ENCODE data around the gene PLP2.
"Not testable (repeated sequence)": the region's sequence is repeated elsewhere in the genome, so short reads cannot be mapped to it uniquely, and the experiment has no call there.

Gene PLP2

GRCh38 chrX:49163555-49164419, 7.9 kb upstream of the PLP2 start:
- peak; percentile 86 to 89 for DNase-seq

GRCh38 chrX:49164589-49165360, 6.9 kb upstream of the PLP2 start:
- DNase-seq, result no peak

DNA sequence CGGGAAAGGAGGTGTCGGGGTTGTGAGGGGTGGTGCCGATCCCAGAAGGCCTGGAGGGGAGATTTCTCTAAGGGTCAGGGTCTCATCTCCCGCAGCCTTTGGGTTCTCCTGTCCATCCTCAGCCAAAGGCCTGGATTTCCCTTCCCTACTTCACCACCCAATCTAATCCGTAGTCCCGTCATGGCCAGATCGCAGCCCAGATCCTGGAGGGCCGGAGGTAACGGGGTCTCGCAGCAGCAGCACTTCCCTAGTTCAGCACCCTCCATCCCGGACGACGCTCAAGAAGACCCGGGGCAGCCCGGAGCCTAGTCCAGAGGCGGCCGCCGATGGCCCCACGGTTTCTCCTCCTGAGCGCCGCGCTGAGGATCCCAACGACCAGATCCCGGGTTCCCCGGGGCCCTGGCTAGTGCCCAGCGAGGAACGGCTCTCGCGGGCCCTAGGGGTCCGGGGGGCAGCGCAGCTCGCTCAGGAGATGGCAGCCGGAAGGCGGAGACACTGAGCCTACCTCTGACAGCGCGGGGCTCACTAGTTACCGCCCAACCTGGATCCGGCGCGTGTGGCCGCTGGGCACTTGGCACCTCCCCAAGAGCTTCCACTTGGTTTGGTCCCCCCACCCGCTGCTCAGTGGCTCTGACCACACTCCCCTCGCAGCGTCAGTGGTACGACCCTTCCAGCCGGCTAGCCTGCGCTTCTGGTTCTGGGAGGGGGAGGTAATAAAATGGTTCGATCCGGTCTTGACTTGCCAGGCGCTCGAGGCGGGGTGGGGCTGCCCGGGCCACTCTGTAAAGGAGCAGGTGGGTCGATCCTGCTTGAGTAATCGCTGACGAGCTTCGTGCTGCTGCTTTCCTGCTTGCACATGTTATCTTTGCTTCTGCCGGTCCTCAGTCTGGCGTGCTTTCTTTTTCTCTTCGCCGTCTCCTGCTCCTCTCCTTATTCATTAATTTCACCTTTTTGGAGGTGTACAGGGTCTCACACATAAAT, 5.5 kb upstream of the PLP2 start:
- peak; percentile 81 to 83 for DNase-seq

- DNase-seq, result peak; percentile 64 to 75
These were observed 4.6 kb upstream of the PLP2 start for GRCh38 chrX:49166914-49167739.

GRCh38 chrX:49167740-49168108, 4.0 kb upstream of the PLP2 start:
- no peak for DNase-seq

DNA sequence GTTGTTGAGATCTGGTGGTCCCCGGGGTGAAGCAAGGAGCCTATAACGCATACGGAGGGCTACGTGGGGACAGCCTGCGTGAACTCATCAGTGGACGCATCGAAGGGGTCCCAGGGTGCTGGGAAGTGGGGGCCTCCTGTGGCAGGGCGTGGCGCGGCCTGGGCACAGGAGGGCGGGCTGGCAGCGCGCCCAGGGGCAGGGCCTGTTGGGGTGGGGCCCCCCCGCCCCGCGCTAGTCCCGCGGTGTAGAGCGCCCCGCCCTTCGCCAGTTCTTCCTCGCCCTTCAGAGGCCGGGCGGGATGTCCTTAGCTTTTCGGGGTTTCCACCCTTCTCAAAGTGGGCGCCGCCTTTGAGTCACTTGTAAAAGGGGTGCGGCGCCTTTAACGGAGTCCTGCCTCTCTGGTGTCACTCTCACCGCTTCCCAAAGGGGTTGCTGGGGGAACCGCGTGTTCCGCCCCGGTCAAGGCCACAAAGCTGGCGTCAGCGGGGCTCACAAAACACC, 632 bp downstream of the PLP2 start:
- DNase-seq, result peak; percentile 75

- not testable (repeated sequence) for DNase-seq
These were observed 1.8 kb downstream of the PLP2 start for GRCh38 chrX:49173544-49173943.

DNA sequence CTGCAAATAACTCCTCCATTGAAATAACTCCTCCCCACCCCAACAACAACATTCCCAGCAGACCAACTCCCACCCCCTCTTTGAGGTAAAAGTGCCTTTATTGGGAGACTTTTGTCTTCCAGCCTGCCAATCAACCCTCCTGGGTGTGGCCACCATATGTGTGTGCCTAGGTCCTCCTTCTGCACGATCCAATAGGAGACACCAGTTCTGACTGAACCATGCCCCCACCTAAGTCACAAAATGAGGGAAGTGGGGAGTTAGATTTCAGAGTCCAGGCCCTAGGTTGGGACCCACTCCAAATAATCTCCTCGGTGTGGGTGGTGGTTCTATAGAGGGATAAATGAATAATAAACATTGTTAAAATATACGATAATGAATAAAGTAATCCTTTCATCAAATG, 3.0 kb downstream of the PLP2 start:
- DNase-seq, result no peak

- no peak for DNase-seq
These were observed 4.0 kb downstream of the PLP2 start for GRCh38 chrX:49175435-49176274.

- peak in 1 of 2 donors; percentile 50 for DNase-seq
These were observed 5.0 kb downstream of the PLP2 start for GRCh38 chrX:49176421-49177326.

GRCh38 chrX:49177338-49177833, 5.7 kb downstream of the PLP2 start:
- peak; percentile 21 to 36 for DNase-seq

DNA sequence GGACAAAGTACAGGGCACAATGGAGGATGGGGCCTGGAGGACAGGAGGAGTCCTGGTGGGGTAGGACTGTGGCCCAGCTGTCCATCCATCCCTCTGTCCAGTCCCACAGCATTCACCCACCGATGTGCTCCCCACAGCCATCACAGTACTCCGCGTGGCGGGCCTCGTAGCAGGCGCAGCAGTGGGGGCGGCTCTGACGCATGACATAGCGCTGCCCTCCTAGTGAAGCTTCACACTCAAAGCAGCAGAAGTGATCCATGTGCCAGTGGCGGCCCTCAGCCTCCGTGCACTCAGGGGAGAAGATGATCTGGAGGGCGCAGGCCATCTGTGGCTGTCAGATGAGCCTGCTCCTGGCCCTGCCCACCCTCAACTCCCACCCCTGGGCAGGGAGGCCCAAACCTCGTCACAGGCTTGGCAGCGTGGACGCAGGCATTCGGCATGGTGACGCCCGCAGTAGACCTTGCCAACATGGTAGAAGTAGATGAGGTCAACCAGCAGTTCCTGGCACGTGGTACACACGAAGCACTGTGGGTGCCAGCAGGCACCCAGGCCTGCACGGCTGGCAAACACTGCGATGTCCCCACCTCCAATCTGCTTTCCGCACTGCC, 6.3 kb downstream of the PLP2 start:
- no peak for DNase-seq

GRCh38 chrX:49178537-49178936, 6.8 kb downstream of the PLP2 start:
- no peak for DNase-seq

DNA sequence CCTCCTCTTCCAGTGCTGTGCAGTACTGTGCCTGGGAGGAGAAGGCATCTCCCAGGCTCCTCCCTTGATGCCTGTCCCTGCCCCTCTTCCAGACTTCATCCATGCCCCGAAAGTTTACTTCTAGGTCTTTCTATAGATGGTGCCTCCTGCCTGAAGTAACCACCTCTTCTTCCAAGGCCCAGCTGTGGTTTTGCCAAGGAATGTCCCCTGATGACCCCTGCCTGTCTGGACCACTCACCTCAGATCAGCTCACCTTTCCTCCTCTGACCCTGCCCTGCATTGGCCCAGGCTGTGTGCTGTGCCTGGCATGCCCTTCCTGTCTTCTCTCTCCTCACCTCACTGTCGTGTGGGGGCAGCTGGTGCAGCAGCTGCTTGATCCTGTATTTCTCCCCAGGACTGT, 7.7 kb downstream of the PLP2 start:
- DNase-seq, result no peak

GRCh38 chrX:49183701-49184281, 12.1 kb downstream of the PLP2 start:
- no peak for DNase-seq

DNA sequence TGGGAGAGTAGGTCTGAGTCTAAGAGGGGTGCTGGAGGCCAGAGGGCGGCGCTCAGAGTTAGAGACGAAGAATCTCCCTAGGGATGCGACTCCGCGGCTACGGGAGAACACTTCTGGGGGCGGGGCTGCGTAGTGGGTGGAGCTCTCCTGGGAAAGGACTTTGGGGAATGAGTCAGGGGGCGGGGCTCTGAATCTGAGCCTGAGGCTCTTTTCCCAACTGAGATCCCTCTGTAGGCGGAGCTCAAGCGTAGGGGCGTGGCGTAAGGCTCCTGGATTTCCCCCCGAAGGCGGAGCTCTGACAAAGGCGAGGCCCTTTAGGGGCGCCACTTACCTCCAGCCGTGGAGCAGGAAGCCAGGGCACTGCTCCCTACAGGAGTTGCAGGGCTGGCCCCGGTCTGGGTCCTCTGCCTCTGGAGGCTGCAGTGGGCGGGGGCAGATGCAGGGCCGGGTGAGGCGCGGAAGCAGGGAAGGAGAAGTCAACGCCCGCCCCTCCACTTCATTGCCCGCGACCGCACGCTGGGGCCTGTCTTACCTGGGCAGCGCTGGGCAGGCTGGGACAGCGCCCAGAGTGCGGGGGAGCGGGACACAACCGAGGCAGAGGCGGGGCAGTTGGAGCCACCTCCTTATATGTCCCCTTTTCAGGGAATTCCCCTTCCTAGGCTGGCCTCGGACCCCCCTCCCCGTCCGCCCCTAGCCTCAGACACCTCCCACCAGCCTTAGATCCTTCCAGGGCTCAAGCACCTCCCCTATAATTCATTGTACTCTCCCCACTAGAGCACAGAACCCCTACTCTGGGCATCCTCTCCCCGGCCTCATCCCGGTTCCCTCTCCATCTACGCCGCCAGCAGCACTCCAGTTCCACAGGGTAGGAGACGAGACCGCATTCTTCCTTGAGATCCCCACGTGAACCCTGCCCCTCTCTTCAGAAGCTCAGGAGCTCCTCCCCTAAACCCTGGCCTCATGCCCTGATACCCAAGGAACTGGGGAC, 12.9 kb downstream of the PLP2 start:
- peak; percentile 15 to 44 for DNase-seq

All from CD4-positive, alpha-beta T cell treated with Interferon alpha-2 for 1 hour (primary cell).